GM12865 (cell line): ENCODE measurements around the gene CDH22.

Experiments
- DNase-seq: peaks from one replicate; pipeline ENCODE4 v3.0.0; 2010; ENCODE audit warnings: low read depth
- H3K4me3 ChIP-seq: 2 replicates; pipeline ENCODE4 v1.5.1; 2011; ENCODE audit warnings: mild to moderate bottlenecking, low read depth, low read length, control low read depth
- TF ChIP-seq, protein P1 (sequence below): IDR thresholded peaks from 2 replicates; pipeline ENCODE4 v1.5.1; 2011; ENCODE audit warnings: low read length, control low read depth, low read depth, inconsistent platforms; ENCODE audit not compliant: insufficient read depth; ENCODE audit errors: missing control alignments

The CDH22 gene

DNA sequence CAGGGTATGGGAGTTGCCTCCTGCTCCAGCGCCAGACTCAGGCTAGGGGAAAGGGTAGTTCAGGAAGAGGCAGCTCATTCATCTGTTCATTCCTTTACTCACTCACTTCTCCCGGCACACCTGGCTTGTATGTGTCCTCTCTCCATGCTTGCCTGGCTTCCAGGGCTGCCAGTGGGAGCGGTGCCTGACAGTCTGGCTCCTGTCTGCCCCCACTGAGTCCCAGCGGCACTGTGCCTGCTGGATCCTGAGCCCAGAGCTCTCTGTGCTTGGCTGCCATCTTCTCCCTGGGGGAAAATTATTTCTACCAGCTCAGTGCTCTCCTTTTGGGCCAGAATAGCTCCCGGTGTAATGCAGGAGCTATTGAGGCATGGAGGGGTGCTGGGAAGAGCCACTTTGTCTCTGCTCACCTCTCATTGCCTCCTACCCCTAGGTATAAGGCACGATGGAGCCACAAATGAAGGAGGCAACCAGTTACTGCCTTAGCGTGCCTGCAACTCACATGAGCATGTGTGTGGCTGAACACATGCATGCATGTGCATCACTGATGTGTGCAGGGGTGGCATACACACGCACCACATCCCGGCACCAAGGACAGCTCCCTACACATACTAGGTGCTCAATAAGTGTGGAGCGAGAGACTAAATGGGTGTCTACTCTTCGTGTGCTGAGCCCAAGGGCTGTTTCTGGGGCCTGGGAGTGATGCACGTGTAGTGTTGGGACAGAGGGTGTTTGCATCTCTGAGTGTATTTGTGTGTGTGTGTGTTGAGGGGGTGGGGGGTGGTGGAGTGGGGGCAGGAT, 46.6 kb downstream of the CDH22 start:
- TF ChIP-seq, protein P1, sequence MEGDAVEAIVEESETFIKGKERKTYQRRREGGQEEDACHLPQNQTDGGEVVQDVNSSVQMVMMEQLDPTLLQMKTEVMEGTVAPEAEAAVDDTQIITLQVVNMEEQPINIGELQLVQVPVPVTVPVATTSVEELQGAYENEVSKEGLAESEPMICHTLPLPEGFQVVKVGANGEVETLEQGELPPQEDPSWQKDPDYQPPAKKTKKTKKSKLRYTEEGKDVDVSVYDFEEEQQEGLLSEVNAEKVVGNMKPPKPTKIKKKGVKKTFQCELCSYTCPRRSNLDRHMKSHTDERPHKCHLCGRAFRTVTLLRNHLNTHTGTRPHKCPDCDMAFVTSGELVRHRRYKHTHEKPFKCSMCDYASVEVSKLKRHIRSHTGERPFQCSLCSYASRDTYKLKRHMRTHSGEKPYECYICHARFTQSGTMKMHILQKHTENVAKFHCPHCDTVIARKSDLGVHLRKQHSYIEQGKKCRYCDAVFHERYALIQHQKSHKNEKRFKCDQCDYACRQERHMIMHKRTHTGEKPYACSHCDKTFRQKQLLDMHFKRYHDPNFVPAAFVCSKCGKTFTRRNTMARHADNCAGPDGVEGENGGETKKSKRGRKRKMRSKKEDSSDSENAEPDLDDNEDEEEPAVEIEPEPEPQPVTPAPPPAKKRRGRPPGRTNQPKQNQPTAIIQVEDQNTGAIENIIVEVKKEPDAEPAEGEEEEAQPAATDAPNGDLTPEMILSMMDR, result no peak
- no peak for DNase-seq

DNA sequence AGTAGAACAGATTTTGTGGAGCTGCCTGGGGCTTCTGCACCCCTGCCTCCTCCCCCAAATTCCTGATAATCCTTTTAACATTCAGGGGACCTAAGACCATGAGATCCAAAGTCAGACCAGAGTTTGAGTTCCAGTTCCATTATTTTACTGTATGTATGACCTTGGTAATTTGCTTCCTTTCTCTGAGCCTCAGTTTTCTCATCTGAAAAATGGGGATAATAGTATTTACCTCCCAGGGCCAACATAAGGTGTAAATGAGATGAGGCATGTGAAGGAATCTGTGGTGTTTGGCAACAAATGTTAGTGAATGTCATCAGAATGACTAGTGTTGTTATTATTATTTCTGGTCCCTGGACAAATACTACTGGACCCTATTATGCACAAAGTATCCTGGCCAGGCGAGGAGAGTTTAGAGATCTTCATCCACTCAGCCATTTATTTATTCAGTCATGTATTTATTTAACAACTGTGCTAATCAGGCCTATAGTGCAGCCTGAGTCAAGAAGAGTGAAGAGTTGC, 47.3 kb downstream of the CDH22 start:
- DNase-seq, result no peak
- H3K4me3 ChIP-seq, result no peak overlapping the region
- TF ChIP-seq, protein P1, result no peak

More for the DNA sequence above, 46.6 kb downstream of the CDH22 start:
- no peak overlapping the region for H3K4me3 ChIP-seq

DNA sequence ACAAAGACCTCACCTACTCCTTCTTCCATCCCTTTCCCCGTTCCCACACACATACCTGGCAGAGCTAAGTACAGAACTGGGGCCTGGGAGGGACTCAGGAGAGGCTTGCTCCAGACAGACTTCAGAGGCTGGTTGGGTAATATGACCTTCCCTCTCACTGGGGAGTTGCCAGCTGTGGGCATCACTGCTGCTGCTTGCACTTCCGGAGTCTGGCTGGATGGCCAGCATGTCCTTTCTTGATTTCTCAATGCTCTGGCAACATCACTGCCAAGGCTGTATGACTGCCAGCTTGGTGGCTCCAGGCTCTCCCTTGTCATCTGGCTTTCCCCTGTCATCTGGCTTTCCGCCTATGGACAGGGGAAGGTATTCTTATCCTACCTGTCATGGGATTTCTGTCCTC, 47.8 kb downstream of the CDH22 start:
- no peak overlapping the region for H3K4me3 ChIP-seq
- no peak for DNase-seq
- TF ChIP-seq, protein P1, result no peak

DNA sequence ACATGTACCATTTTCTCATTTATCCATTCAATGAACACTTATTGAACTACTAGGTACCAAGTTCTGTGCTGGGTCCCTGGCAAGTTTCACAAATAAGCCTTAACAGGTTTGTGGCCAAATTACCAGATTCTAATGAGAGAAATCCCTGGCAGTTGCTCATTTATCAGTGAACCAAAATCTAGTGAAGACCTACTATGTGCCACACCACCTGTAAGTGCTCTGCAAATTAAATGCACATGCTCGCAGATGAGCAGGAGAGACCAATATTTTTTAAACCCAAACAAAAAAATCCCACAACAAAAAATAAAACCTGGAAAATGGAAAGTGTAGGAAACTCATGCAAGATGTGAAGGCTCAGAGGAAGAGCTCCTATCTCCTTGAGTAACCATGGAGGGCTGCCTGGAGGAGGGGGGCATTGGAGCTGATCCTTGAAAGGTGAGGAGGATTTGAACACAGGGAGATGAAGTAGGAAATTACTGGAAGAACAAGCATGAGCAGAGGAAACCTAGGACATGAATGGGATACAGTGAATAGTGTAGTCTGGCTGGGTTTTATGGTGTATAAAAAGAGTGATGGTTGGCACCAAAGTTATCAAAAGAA, 48.9 kb downstream of the CDH22 start:
- no peak overlapping the region for H3K4me3 ChIP-seq
- DNase-seq, result no peak
- TF ChIP-seq, protein P1, result no peak

DNA sequence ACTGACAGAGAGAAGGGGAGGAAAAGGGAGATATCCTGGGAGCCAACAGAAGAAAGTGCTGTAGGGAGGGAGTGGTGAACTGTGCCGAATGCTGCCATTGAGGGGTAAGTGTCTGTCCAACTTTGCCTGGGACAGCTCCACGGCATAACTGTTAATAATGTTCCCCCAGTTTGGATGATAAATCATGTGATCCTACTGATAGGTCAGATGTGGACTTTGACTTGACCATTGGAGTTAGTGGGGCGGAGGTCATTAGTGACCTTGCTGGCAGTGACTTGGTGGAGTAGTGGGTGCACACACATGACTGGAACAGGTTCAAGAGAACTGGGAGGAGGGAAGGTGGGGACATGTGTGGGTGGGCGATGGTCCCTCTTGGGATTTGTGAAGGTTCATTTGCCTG, 50.4 kb downstream of the CDH22 start:
- no peak overlapping the region for H3K4me3 ChIP-seq
- no peak for DNase-seq
- TF ChIP-seq, protein P1, result no peak

DNA sequence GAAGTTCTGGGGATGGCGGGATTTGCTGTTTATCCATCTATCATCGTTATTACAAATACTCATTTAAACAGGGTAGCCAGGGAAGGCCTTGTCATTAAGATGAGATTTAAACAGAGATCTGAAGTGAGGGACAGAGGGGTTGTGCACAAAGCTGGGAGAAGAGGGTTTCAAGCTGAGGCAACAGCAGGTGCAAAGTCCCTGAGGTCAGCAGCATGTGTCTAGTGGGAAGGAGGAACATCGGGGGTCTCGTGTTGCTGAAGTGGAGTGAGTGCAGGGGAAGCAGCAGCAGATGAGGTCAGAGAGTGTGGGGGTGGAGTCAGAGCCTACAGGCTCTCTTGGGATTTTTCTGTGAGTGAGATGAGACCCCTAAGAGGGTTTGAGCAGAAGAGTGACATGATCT, 52.0 kb downstream of the CDH22 start:
- TF ChIP-seq, protein P1, result no peak
- no peak overlapping the region for H3K4me3 ChIP-seq
- no peak for DNase-seq
